H1 (cell line): ENCODE results near the gene SLC1A6.

ENCODE experiments used
- CHD2 ChIP-seq: IDR thresholded peaks from 2 replicates; pipeline ENCODE4 v1.6.1; 2012; ENCODE audit warnings: low read length, improper control_type of control experiment
- CTCF ChIP-seq, 3 experiments: IDR thresholded peaks; 1 replicate in 2 of 3; 2 replicates in 1 of 3; pipeline versions ENCODE4 v1.5.1 to v1.6.1; 2011; ENCODE audit warnings: low read length in 3 of 3, mild to moderate bottlenecking in 3 of 3, inconsistent platforms in 2 of 3, low read depth in 1 of 3, moderate library complexity in 1 of 3; ENCODE audit not compliant: insufficient read depth in 1 of 3; ENCODE audit errors: control extremely low read depth in 1 of 3
- EP300 ChIP-seq, 2 experiments: IDR thresholded peaks; 1 replicate in 1 of 2; 2 replicates in 1 of 2; pipeline ENCODE4 v1.6.1; 2011 to 2012; ENCODE audit warnings: low read depth in 2 of 2, low read length in 2 of 2, mild to moderate bottlenecking in 2 of 2, borderline replicate concordance in 1 of 2, inconsistent platforms in 1 of 2, moderate library complexity in 1 of 2
- POLR2A ChIP-seq, 2 experiments: IDR thresholded peaks; 1 replicate in 1 of 2; 2 replicates in 1 of 2; pipeline ENCODE4 v1.6.1; 2011; ENCODE audit warnings: low read depth in 2 of 2, low read length in 2 of 2, mild to moderate bottlenecking in 2 of 2; ENCODE audit errors: control extremely low read depth in 1 of 2
- POLR2AphosphoS5 ChIP-seq: IDR thresholded peaks from 2 replicates; pipeline ENCODE4 v1.6.1; 2011; ENCODE audit warnings: low read depth, low read length
- SP4 ChIP-seq: IDR thresholded peaks from 2 replicates; pipeline ENCODE4 v1.6.1; 2012; ENCODE audit warnings: low read length, inconsistent platforms
- SRF ChIP-seq: IDR thresholded peaks from 2 replicates; pipeline ENCODE4 v1.6.1; 2011; ENCODE audit warnings: mild to moderate bottlenecking, low read depth, low read length, moderate library complexity
- TAF1 ChIP-seq: IDR thresholded peaks from 2 replicates; pipeline ENCODE4 v1.6.1; 2011; ENCODE audit warnings: mild to moderate bottlenecking, low read depth, low read length
- YY1 ChIP-seq: IDR thresholded peaks from 2 replicates; pipeline ENCODE4 v1.6.1; 2011; ENCODE audit warnings: low read depth, mild to moderate bottlenecking, low read length

GRCh38 chr19:14979476-14980255 is at the start of gene SLC1A6:
- no peak for TF ChIP-seq CTCF (IDR thresholded peaks at IDR 0.05; ENCODE audit: control extremely low read depth in 1 of 3, insufficient read depth in 1 of 3, low read depth in 1 of 3, low read length in 3 of 3)
- no peak for TF ChIP-seq YY1
- no peak for TF ChIP-seq EP300 (IDR thresholded peaks at IDR 0.05; ENCODE audit: borderline replicate concordance in 1 of 2, low read depth in 2 of 2, low read length in 2 of 2)
- TF ChIP-seq SRF, result no peak
- no peak; a peak in 1 of 3 replicates for TF ChIP-seq POLR2A (IDR thresholded peaks at IDR 0.05; ENCODE audit: control extremely low read depth in 1 of 2, low read depth in 2 of 2, low read length in 2 of 2)
- no peak for TF ChIP-seq CHD2
- no peak; the same call in 1 of the 2 replicates for TF ChIP-seq TAF1
- TF ChIP-seq SP4, result no peak
- no peak for TF ChIP-seq POLR2AphosphoS5
